Lower leg skin (tissue), 3 donors: Measurements from ENCODE around the gene AGPAT2.

ENCODE experiments used
- POLR2A ChIP-seq, 2 donors: fragments of 450-650 bp; IDR thresholded peaks; one replicate each; pipeline ENCODE4 v1.6.1; 2016 to 2017; ENCODE audit warnings: antibody characterized with exemption in 2 of 2, mild to moderate bottlenecking in 1 of 2, moderate library complexity in 1 of 2
- TF ChIP-seq, protein P1 (sequence below), 3 donors: fragments of 450-650 bp; IDR thresholded peaks; one replicate each; pipeline ENCODE4 v1.5.1; 2016; ENCODE audit warnings: antibody characterized with exemption in 3 of 3, mild to moderate bottlenecking in 3 of 3, moderate library complexity in 2 of 3

DNA sequence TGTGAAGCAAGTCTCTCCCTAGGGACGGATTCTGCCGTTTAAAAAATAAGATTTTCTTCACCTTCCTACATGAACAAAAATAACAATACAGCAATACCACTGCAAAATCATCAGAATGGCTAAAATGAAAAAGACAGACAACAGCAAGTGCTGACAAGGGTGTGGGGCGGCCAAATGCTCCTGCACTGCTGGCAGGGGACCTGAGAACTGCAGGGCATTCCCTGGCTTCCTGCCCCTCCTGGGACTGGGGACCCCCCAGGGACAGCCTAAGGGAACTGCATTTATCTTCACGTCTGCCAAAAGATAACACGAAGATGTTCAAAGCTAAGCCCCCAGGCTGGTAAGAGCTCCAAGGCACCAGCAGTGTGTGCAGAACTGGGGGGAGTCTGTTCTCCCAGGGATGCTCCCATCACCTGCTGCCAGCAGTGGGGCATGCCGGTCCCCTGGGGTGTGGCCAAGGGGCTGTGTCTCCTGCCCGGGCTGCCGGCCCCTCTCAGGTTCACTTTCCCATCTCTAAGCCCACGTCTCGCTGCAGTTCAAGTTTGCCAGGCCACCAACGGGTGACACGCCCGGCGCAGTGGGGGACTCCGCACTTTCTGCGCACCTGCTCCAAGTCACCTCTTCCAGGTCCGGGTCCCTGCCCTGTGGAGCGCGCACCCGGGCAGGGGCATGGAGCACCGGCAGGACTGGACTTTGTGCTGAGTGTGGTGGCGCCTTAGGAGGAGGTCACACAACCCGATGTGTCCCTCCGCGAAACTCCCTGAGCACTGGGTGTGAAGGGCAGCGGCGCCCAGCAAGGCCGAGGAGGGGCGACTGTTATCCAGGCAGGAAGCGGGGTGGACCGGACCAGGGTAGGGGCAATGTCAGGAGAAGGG is 29.0 kb downstream of the AGPAT2 start:
- TF ChIP-seq, protein P1, sequence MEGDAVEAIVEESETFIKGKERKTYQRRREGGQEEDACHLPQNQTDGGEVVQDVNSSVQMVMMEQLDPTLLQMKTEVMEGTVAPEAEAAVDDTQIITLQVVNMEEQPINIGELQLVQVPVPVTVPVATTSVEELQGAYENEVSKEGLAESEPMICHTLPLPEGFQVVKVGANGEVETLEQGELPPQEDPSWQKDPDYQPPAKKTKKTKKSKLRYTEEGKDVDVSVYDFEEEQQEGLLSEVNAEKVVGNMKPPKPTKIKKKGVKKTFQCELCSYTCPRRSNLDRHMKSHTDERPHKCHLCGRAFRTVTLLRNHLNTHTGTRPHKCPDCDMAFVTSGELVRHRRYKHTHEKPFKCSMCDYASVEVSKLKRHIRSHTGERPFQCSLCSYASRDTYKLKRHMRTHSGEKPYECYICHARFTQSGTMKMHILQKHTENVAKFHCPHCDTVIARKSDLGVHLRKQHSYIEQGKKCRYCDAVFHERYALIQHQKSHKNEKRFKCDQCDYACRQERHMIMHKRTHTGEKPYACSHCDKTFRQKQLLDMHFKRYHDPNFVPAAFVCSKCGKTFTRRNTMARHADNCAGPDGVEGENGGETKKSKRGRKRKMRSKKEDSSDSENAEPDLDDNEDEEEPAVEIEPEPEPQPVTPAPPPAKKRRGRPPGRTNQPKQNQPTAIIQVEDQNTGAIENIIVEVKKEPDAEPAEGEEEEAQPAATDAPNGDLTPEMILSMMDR (IDR thresholded peaks at IDR 0.05) = no peak
- TF ChIP-seq POLR2A (IDR thresholded peaks at IDR 0.05) = no peak
